ENCODE measurements around the gene AOC1.

DNA sequence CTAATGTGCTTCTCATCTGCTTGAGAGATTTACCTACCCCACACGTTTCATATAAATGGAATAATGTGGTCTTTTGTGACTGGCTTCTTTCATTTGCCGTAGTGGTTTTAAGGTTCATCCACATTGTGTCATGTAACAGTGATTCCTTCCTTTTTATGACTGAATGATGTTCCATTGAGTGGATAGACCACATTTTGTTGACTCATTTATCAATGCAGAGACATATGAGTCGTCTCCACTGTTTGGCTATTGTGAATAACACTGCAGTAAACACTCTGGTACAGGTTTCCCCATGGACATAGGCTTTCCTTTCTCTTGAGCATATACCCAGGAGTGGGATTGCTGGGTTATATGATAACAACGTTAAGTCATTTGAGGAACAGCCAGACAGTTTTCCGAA is 2.0 kb upstream of the AOC1 start:
- TF ChIP-seq EP300 (IDR thresholded peaks at IDR 0.05), result no peak
- TF ChIP-seq, protein P1, sequence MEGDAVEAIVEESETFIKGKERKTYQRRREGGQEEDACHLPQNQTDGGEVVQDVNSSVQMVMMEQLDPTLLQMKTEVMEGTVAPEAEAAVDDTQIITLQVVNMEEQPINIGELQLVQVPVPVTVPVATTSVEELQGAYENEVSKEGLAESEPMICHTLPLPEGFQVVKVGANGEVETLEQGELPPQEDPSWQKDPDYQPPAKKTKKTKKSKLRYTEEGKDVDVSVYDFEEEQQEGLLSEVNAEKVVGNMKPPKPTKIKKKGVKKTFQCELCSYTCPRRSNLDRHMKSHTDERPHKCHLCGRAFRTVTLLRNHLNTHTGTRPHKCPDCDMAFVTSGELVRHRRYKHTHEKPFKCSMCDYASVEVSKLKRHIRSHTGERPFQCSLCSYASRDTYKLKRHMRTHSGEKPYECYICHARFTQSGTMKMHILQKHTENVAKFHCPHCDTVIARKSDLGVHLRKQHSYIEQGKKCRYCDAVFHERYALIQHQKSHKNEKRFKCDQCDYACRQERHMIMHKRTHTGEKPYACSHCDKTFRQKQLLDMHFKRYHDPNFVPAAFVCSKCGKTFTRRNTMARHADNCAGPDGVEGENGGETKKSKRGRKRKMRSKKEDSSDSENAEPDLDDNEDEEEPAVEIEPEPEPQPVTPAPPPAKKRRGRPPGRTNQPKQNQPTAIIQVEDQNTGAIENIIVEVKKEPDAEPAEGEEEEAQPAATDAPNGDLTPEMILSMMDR (IDR thresholded peaks at IDR 0.05), result no peak
- TF ChIP-seq POLR2A (IDR thresholded peaks at IDR 0.05), result no peak
